Endometrial microvascular endothelial cells (primary cell): ENCODE measurements around the gene DDC. TPM values are rescaled to one million over a fixed set of nuclear protein-coding genes. Genes with fewer than 3 reads are reported as not detected.
"Not testable (repeated sequence)": the region's sequence is repeated elsewhere in the genome, so short reads cannot be mapped to it uniquely, and the experiment has no call there.

ENCODE experiments used
- in situ Hi-C: cut with HindIII; loops from 2 replicates; pipeline ENCODE4 v1.10.0; 2017; ENCODE audit warnings: low sequenced_read_pairs, low pct_unique_long_range_greater_than_20kb; ENCODE audit errors: inconsistent ontology term
- total RNA-seq: library from RNA; depleted of rRNA; stranded (reverse); fragments of >200 nt; gene quantifications from one replicate; pipeline ENCODE4 v1.2.3, GENCODE V29; 2015; ENCODE audit errors: inconsistent ontology term

The DDC gene
- total RNA-seq, 1 donor from 2014 or later = not detected

DNA sequence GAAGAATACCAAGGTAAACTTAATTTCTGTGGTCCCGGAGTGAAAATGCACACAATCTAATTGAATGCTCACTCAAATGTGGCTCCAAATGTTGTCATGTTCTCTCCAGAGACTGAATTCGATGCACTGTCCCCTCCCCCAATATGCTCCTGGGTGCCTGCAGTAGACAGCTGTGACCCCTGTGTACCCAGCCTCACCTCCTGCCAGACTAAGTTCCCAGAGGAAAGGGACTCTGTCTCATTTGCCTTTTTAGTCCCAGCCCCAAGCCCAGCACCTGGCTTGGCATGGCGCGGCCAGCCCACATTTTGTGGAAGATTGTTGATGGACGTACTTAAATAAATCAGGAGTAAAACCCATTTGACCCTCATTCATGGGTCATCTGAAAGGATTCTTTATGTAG is 93.2 kb downstream of the DDC start:
- in situ Hi-C loops = no loop called here

DNA sequence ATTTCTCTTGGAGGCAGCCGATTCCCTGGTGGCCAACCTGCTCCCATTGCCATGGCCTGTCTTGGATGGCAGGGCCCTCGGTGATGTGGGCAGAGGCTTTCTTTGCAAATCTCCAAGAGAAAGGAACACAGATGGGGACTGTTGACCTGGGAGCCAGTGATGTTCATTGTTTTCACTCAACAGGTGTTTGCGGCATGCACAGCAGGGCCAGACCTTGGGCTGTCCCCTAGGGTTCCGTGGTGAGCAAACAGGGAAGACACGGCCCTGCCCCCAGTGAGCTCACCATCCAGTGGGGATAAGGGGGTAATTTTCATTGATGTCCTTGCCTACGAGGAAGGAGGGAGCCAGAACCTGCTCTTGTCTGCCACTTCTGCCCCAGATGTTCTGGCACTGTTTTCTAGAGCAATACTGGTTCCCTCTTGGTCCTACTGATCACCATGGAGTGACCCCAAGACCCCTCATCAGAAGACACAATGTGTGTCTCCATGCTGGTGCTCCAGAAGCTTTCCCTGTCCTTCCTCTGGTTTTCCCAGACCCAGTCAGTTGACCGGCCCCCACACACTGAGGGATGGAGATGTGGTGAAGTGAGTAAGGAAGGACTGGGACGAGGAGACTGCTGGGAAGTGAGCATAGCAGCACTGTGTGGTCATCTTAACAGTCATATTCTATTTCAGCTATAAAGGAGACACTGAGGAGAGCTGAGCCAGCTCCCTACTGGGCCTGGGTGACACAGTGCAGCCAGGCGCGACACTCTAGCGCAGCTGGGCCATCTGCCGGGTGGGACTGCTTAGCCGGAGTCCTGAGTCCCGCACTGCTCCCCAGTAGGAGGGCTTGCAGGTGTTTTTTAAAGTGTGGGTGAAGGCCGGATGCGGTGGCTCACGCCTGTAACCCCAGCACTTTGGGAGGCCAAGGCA is 94.7 kb downstream of the DDC start:
- in situ Hi-C loops = no loop called here

GRCh38 chr7:50469181-50469580 is 96.0 kb downstream of the DDC start:
- in situ Hi-C loops = no loop called here

GRCh38 chr7:50467817-50468610 is 97.2 kb downstream of the DDC start:
- in situ Hi-C loops = no loop called here

DNA sequence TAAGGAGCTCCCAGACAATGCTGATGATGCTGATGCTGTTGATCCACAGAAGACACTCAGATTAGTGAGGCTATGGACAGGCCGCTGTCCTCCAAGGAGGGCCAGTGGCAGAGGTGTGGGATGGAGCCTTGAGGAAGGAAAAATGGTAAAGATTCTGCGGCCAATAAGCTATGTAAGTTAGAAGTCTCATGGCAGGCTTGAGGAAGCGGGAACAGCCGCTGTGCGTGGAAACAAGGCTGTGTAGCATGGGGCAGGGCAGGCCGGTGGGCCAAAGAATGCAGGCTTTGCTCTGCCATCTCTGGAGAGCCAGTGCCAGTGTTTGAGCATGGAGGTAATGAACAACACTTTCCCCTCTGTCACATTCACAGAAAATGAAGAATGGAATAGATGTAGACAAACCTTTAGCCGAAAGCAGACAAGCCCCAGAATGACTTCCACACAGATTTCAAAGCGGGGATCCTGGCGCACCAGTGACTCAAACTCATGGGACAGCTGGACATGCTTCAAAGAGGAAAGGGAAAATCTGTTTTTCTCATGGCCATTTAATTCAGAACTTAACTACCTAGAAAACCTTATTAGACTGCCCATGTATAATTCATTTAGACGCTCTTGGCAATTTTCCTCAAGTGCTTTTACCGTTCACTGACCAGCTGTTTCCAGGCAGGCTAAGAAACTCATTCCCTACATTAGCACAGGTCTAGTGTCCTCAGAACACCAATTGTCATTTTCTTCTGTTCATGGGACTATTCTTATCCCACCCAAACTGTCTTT is 98.2 kb downstream of the DDC start:
- in situ Hi-C loops = no loop called here

- in situ Hi-C loops = no loop called here
Observed at GRCh38 chr7:50463035-50463434, 102.2 kb downstream of the DDC start.

GRCh38 chr7:50462361-50462760 is 102.8 kb downstream of the DDC start:
- in situ Hi-C loops = no loop called here

GRCh38 chr7:50461695-50462094 is 103.5 kb downstream of the DDC start:
- in situ Hi-C loops = no loop called here

DNA sequence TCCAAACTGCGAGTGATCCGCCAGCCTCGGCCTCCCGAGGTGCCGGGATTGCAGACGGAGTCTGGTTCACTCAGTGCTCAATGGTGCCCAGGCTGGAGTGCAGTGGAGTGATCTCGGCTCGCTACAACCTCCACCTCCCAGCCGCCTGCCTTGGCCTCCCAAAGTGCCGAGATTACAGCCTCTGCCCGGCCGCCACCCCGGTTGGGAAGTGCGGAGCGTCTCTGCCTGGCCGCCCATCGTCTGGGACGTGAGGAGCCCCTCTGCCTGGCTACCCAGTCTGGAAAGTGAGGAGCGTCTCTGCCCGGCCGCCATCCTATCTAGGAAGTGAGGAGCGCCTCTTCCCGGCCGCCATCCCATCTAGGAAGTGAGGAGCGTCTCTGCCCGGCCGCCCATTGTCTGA is 106.0 kb downstream of the DDC start:
- in situ Hi-C loops = not testable (repeated sequence)

GRCh38 chr7:50458651-50459050 is 106.6 kb downstream of the DDC start:
- in situ Hi-C loops = not testable (repeated sequence)

DNA sequence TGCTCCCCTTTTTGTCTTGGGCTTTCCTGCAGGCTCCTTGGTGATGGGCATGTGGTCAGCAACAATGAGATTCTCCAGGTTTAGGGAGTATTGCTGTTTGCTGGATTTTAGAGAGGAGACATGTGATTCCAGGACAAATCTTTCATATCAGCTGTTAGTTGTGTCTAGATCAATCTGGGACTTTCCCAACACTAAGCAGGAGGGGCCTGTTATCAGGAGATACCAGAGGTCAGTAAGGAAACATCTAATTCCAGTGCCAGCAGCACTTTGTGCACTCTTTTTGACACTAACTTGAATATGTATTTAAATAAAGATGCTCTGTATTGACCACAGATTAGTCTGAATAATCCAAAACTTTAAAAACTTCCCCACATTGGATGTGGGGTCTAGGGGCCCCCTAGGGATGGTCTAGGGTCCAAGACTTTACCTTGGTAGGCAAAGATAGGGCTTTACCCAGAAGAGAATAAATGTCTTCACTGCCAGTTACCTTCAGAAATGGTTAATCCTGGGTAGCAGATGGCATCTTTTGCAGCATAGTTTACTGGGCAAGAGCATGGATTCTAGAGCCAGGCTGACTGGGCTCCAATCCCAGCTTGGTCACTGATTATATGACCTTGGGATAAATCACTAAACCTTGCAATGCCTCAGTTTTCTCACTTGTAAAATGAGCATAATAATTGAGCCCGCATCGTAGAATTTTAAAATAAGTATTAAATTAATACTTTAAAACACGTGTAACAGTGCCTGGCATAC is 108.7 kb downstream of the DDC start:
- in situ Hi-C loops = no loop called here

DNA sequence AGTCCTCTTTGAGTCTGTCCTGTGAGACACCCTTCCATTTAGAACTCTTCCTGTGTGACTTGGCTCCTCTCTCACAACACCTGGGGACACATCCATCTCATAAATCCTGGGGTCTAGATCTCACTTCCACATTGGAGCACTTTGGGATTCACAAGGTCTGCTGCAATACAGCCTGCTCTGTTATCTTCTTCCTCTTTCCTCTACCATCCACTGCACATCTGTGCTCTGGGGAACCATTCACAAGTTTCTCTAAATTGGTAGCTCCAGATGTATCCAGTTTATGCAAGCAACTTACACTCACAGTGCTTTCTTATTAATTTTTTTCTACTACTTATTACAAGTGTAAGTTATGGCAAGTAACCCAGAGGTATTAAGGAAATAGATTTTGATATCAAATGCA is 109.5 kb downstream of the DDC start:
- in situ Hi-C loops = no loop called here

GRCh38 chr7:50454968-50455367 is 110.2 kb downstream of the DDC start:
- in situ Hi-C loops = no loop called here

GRCh38 chr7:50450590-50451032 is 114.6 kb downstream of the DDC start:
- in situ Hi-C loops = no loop called here

DNA sequence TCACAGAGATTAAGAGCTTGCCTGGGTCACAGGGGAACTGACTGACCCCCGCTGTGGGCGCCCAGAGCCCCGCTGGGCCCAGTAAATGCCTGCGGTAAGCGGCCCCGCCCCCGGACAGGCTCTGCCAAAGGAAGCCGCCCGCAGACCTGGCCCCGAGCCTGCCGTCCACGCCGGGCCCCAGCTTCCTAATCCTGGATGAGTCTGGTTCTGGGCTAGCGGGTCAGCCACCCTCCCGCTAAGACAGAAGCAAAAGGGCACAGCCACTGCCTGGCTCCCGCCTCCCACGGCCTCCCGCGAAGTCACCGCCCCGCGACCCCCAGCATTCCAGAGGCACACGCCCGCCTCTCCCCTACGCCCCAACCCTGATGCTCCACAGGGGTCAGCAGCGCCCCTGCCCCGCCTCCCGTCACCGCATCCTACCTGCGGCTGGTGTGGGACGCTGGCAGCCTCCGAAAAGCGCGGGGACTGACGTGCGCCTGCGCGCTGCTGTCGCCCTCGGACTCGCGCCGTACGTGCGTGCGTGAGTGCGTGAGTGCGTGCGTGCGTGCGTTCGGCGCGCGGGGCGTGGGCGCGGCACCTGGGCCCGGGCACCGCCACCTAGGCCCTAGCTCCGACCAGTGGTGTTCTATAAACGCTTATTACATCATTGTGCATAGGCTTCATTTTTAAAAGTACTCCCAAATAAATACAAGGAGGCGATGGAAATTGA is 115.2 kb downstream of the DDC start, which contains the start of gene FIGNL1:
TSS of gene FIGNL1 (minus strand) at position 470 of the 709 bp plus-strand sequence. CDS start 3,063 bp downstream, outside the sequence.
- in situ Hi-C loops = loop anchor here (25.0 kb wide), 1 partner anchor 687 kb away; no protein-coding TSS in a partner anchor

- in situ Hi-C loops = loop anchor here (25.0 kb wide), 1 partner anchor 688 kb away; no protein-coding TSS in a partner anchor
Observed at GRCh38 chr7:50449501-50449880, 115.7 kb downstream of the DDC start.

DNA sequence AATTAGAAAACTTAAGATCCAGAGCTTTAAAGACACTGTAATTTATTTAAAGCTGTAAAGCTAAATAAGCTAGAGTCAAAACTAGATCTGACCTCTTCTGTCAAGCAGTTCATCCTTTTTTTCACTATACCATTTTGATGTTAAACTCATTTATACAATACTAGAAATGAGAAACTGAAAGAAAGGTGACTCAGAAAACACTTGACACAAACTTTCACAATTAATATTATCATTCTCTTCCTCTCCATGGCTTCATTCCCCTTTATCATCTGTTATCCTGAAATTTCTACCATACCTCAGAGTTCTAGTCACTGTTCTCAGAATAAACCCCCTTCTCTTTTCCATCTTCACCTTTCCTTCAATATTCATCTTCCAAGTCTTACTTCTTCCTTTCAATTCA is 116.4 kb downstream of the DDC start:
- in situ Hi-C loops = loop anchor here (25.0 kb wide), 1 partner anchor 688 kb away; no protein-coding TSS in a partner anchor

DNA sequence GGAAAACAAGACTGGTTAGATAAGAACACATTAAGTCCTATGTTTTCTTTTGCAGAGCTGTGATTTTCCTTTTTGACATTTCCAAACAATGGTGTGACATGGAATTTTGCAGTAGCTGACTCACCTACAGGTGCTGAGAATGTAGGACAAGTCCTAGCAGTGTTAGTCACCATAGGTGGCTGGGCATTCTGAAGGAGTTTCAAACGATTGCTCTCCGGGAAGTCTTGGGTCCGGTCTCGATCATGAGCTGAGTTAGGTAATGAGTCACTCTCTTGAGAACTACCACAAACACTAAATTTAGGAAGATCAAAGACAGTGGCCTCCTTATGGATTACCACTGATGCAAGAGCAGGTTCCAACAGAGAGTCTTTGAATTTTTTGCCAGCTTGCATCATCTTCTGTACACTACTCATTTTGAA is 118.7 kb downstream of the DDC start:
- in situ Hi-C loops = loop anchor here (25.0 kb wide), 1 partner anchor 691 kb away; no protein-coding TSS in a partner anchor
